ENCODE data around the gene BBIP1. TPM values are rescaled to one million over a fixed set of nuclear protein-coding genes. Genes with fewer than 3 reads are reported as not detected.

Gene BBIP1
- total and polyA plus RNA-seq, 3 donors from 2014 or later, result 41.8 to 202 (median 57.7) TPM

DNA sequence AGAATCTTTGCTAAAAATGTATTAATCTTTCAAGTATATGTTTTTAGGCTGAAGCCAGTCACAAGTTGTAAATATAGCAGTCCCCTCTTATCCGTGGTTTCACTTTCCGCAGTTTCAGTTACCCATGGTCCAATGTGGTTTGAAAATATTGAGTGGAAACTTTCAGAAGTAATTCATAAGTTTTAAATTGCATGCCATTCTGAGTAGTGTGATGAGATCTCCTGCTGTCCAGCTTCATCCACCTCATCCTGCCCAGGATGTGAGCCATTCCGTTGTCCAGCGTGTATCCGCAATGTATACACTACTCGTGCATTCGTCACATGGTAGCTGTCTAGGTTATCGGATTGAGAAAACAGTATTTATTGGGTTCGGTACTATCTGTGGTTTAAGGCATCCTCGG lies 35.1 kb downstream of the BBIP1 start:
- Histone ChIP-seq H3K27ac (peak overlapping the region in 1 of 2 donors; percentile 47), H3K9me3 (no peaks in the 10 kb centered on the region), H3K27me3 (no peaks in the 10 kb centered on the region), H3K36me3 (ENCODE audit: low read depth, missing control alignments) (no peaks in the 10 kb centered on the region), H3K4me3 (no peak overlapping the region), H3K4me1 (no peaks in the 10 kb centered on the region)
- 59 to 71% methylated on average over 10 of the region's 10 CpGs for WGBS, 2 donors
- intact Hi-C loops (cut with DNase I; ENCODE audit: low total_unique reads), result no loop called here
- DNase-seq, result no peak
- TF ChIP-seq POLR2A (IDR thresholded peaks at IDR 0.05), result no peak
- TF ChIP-seq, protein P1, sequence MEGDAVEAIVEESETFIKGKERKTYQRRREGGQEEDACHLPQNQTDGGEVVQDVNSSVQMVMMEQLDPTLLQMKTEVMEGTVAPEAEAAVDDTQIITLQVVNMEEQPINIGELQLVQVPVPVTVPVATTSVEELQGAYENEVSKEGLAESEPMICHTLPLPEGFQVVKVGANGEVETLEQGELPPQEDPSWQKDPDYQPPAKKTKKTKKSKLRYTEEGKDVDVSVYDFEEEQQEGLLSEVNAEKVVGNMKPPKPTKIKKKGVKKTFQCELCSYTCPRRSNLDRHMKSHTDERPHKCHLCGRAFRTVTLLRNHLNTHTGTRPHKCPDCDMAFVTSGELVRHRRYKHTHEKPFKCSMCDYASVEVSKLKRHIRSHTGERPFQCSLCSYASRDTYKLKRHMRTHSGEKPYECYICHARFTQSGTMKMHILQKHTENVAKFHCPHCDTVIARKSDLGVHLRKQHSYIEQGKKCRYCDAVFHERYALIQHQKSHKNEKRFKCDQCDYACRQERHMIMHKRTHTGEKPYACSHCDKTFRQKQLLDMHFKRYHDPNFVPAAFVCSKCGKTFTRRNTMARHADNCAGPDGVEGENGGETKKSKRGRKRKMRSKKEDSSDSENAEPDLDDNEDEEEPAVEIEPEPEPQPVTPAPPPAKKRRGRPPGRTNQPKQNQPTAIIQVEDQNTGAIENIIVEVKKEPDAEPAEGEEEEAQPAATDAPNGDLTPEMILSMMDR (IDR thresholded peaks at IDR 0.05), result no peak

DNA sequence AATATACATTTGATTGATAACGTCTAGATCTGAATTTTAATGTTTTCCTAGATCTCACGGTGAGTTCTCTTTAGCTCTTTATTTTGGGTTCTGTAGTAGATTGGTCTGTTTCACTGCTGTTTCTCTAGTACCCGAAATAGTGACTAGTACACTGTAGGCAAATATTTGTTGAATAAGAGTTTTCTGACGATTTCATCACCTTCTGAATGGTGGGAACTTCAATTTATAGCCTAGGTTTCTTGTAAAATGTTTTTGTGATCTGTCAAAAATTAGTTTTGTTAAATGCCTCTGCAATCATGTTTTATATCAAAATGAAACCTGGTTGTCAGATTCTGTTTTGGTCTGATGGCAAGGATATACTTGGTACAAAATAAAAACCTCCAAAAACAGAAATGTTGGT lies 37.1 kb downstream of the BBIP1 start:
- TF ChIP-seq, protein P1 (IDR thresholded peaks at IDR 0.05), result no peak
- TF ChIP-seq POLR2A (IDR thresholded peaks at IDR 0.05), result no peak
- 58 to 60% methylated on average over 4 of the region's 4 CpGs for WGBS, 2 donors
- intact Hi-C loops (cut with DNase I; ENCODE audit: low total_unique reads), result no loop called here
- Histone ChIP-seq H3K9me3 (no peaks in the 10 kb centered on the region), H3K36me3 (ENCODE audit: low read depth, missing control alignments) (no peaks in the 10 kb centered on the region), H3K4me1 (no peaks in the 10 kb centered on the region), H3K27ac (peak overlapping the region; percentile 5 to 32), H3K27me3 (no peaks in the 10 kb centered on the region), H3K4me3 (no peak overlapping the region)
- DNase-seq, result no peak

DNA sequence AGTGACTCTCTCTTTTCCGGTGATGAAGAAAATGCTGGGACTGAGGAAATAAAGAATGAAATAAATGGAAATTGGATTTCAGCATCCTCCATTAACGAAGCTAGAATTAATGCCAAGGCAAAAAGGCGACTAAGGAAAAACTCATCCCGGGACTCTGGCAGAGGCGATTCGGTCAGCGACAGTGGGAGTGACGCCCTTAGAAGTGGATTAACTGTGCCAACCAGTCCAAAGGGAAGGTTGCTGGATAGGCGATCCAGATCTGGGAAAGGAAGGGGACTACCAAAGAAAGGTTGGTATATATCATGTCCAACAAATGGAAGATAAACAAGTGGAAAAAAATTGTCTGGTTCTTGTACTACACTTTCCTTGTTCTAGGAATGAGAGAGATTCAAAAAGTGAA lies 37.7 kb downstream of the BBIP1 start:
- no peak for DNase-seq
- H3K9me3 ChIP-seq, result no peaks in the 10 kb centered on the region
- no peak overlapping the region for H3K4me3 ChIP-seq
- WGBS, 2 donors, result 63 to 79% methylated on average over 9 of the region's 9 CpGs
- intact Hi-C loops (cut with DNase I; ENCODE audit: low total_unique reads), result no loop called here
- TF ChIP-seq, protein P1 (IDR thresholded peaks at IDR 0.05), result no peak
- no peak for TF ChIP-seq POLR2A (IDR thresholded peaks at IDR 0.05)
- H3K4me1 ChIP-seq, result no peaks in the 10 kb centered on the region
- no peaks in the 10 kb centered on the region for H3K27me3 ChIP-seq
- H3K36me3 ChIP-seq (ENCODE audit: low read depth, missing control alignments), result no peaks in the 10 kb centered on the region
- H3K27ac ChIP-seq, result peak overlapping the region; percentile 5 to 56

DNA sequence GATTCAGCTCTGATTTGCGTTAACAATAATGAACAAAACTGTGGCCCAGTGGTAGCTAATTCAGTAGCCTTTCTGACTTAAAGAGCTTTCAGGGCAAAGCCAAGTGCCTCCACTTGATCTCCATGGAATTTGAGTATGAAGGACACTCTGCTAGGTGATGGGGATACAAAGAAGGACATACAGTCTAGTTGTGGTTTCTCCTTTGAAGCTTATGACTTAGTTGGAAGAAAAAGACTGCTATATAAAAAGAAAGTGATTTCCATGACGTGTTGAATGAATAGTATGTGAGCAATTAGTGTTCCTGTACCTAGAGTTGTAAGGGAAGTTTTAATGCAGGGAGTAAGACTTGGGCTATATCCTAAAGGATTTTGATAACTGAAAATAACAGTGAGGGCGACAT lies 39.0 kb downstream of the BBIP1 start:
- H3K27ac ChIP-seq, result peak overlapping the region in 1 of 2 donors; percentile 18
- 71 to 76% methylated on average over 3 of the region's 3 CpGs for WGBS, 2 donors
- no peak for DNase-seq
- no peaks in the 10 kb centered on the region for H3K4me1 ChIP-seq
- no peak overlapping the region for H3K4me3 ChIP-seq
- H3K27me3 ChIP-seq, result no peaks in the 10 kb centered on the region
- TF ChIP-seq, protein P1 (IDR thresholded peaks at IDR 0.05), result no peak
- TF ChIP-seq POLR2A (IDR thresholded peaks at IDR 0.05), result no peak
- intact Hi-C loops (cut with DNase I; ENCODE audit: low total_unique reads), result no loop called here
- no peaks in the 10 kb centered on the region for H3K9me3 ChIP-seq
- no peaks in the 10 kb centered on the region for H3K36me3 ChIP-seq (ENCODE audit: low read depth, missing control alignments)

DNA sequence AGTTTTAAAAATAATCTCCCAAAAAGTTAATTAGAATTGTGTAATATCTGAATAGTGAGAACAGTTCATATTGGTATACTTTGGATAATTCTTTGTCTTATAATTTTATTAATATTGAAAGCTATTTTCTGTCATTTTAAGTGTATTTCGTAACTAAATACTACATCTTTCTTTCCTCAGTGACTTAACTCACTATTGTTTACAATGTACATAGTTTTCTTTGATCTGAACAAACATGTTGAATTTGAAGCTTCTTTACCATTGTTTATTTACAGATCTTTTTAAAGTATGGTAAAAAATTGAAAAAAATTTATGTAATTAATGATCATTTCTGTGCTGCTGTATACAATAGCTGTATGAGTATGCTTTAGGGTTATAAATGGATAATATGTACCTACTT lies 42.2 kb downstream of the BBIP1 start:
- H3K9me3 ChIP-seq, result no peaks in the 10 kb centered on the region
- no peak for DNase-seq
- 88 to 89% methylated on average over 1 of the region's 1 CpG for WGBS, 2 donors
- no peak overlapping the region for H3K27ac ChIP-seq
- no peaks in the 10 kb centered on the region for H3K36me3 ChIP-seq (ENCODE audit: low read depth, missing control alignments)
- H3K4me3 ChIP-seq, result no peak overlapping the region
- no peaks in the 10 kb centered on the region for H3K27me3 ChIP-seq
- H3K4me1 ChIP-seq, result no peaks in the 10 kb centered on the region
- intact Hi-C loops (cut with DNase I; ENCODE audit: low total_unique reads), result loop anchor here (10.0 kb wide), 1 partner anchor 72 kb away; no protein-coding TSS in a partner anchor
- TF ChIP-seq, protein P1 (IDR thresholded peaks at IDR 0.05), result no peak
- no peak for TF ChIP-seq POLR2A (IDR thresholded peaks at IDR 0.05)
